Measurements from ENCODE around the gene ANKFN1. TPM values are rescaled to one million over a fixed set of nuclear protein-coding genes. Genes with fewer than 3 reads are reported as not detected.

ANKFN1 gene
- total RNA-seq, 1 donor from 2014 or later, result 1.6 TPM

DNA sequence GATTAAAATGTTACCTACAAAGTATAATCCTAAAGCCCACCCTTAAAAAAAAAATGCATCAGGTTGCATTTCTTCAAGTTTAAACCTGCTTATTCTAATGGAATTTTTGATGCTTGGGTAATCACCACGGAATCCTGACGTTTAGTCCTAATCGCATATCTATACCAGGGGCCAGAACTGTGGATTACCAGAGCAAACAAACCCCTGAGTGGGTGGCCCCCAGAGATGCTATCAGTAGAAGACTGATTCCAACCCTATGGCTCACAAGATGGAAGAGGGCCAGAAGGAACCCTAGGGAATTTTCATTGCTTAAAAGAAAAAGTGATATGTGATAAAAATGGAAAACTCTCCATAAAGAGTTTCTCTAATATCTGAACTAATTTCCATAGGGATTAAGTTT is 288.0 kb downstream of the ANKFN1 start:
- H3K27ac ChIP-seq (ENCODE audit: low read depth, low read length), result no peak overlapping the region
- H3K9ac ChIP-seq (ENCODE audit: low read depth in 1 of 3, low read length in 3 of 3), result no peak overlapping the region
- H3K4me3 ChIP-seq (ENCODE audit: low read length in 3 of 3), result no peak overlapping the region
- no peaks in the 10 kb centered on the region for H3K27me3 ChIP-seq (ENCODE audit: control insufficient read depth in 3 of 3, insufficient read depth in 3 of 3, low read length in 3 of 3)
- H3K9me3 ChIP-seq (ENCODE audit: control insufficient read depth in 3 of 3, low read length in 3 of 3), result no peaks in the 10 kb centered on the region
- no peaks in the 10 kb centered on the region for H3K4me1 ChIP-seq (ENCODE audit: control insufficient read depth in 3 of 3, insufficient read depth in 3 of 3, low read length in 3 of 3)
- H3K36me3 ChIP-seq (ENCODE audit: control insufficient read depth in 3 of 3, insufficient read depth in 3 of 3, low read length in 3 of 3), result no peaks in the 10 kb centered on the region

GRCh38 chr17:56445692-56446411 is 292.6 kb downstream of the ANKFN1 start:
- Histone ChIP-seq H3K27ac (ENCODE audit: low read depth, low read length) (no peak overlapping the region), H3K36me3 (ENCODE audit: control insufficient read depth in 3 of 3, insufficient read depth in 3 of 3, low read length in 3 of 3) (no peaks in the 10 kb centered on the region), H3K4me3 (ENCODE audit: low read length in 3 of 3) (no peak overlapping the region), H3K4me1 (ENCODE audit: control insufficient read depth in 3 of 3, insufficient read depth in 3 of 3, low read length in 3 of 3) (no peaks in the 10 kb centered on the region), H3K9me3 (ENCODE audit: control insufficient read depth in 3 of 3, low read length in 3 of 3) (no peaks in the 10 kb centered on the region), H3K27me3 (ENCODE audit: control insufficient read depth in 3 of 3, insufficient read depth in 3 of 3, low read length in 3 of 3) (no peaks in the 10 kb centered on the region), H3K9ac (ENCODE audit: low read depth in 1 of 3, low read length in 3 of 3) (no peak overlapping the region)

GRCh38 chr17:56447171-56447570 is 293.9 kb downstream of the ANKFN1 start:
- H3K27ac ChIP-seq (ENCODE audit: low read depth, low read length), result no peak overlapping the region
- H3K27me3 ChIP-seq (ENCODE audit: control insufficient read depth in 3 of 3, insufficient read depth in 3 of 3, low read length in 3 of 3), result no peaks in the 10 kb centered on the region
- no peaks in the 10 kb centered on the region for H3K36me3 ChIP-seq (ENCODE audit: control insufficient read depth in 3 of 3, insufficient read depth in 3 of 3, low read length in 3 of 3)
- H3K4me1 ChIP-seq (ENCODE audit: control insufficient read depth in 3 of 3, insufficient read depth in 3 of 3, low read length in 3 of 3), result no peaks in the 10 kb centered on the region
- H3K9ac ChIP-seq (ENCODE audit: low read depth in 1 of 3, low read length in 3 of 3), result no peak overlapping the region
- H3K4me3 ChIP-seq (ENCODE audit: low read length in 3 of 3), result no peak overlapping the region
- H3K9me3 ChIP-seq (ENCODE audit: control insufficient read depth in 3 of 3, low read length in 3 of 3), result no peaks in the 10 kb centered on the region

DNA sequence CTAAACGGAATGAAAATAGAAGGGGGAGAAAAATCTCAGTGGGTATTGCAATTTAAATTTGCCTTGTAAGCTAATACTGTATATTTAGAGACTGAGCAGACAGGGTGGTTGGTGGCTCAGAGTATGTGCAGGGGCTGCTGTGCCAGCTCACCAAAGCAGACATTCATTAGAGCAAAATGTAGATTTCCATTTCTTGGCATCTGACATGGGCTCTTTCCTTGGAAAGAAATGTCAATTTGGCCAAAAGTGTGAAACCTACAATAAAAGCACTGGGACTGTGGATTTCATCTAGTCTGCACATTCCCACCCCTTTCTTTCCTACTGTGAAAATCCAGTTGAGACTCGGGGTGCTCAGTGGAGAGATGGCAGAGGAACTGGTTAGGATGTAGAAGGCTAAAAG is 295.1 kb downstream of the ANKFN1 start:
- Histone ChIP-seq H3K9me3 (ENCODE audit: control insufficient read depth in 3 of 3, low read length in 3 of 3) (no peaks in the 10 kb centered on the region), H3K27ac (ENCODE audit: low read depth, low read length) (no peak overlapping the region), H3K36me3 (ENCODE audit: control insufficient read depth in 3 of 3, insufficient read depth in 3 of 3, low read length in 3 of 3) (no peaks in the 10 kb centered on the region), H3K27me3 (ENCODE audit: control insufficient read depth in 3 of 3, insufficient read depth in 3 of 3, low read length in 3 of 3) (no peaks in the 10 kb centered on the region), H3K4me1 (ENCODE audit: control insufficient read depth in 3 of 3, insufficient read depth in 3 of 3, low read length in 3 of 3) (no peaks in the 10 kb centered on the region), H3K4me3 (ENCODE audit: low read length in 3 of 3) (no peak overlapping the region), H3K9ac (ENCODE audit: low read depth in 1 of 3, low read length in 3 of 3) (no peak overlapping the region)

GRCh38 chr17:56449176-56449575 is 295.9 kb downstream of the ANKFN1 start:
- H3K4me3 ChIP-seq (ENCODE audit: low read length in 3 of 3), result no peak overlapping the region
- no peak overlapping the region for H3K27ac ChIP-seq (ENCODE audit: low read depth, low read length)
- H3K9me3 ChIP-seq (ENCODE audit: control insufficient read depth in 3 of 3, low read length in 3 of 3), result no peaks in the 10 kb centered on the region
- no peaks in the 10 kb centered on the region for H3K4me1 ChIP-seq (ENCODE audit: control insufficient read depth in 3 of 3, insufficient read depth in 3 of 3, low read length in 3 of 3)
- no peaks in the 10 kb centered on the region for H3K36me3 ChIP-seq (ENCODE audit: control insufficient read depth in 3 of 3, insufficient read depth in 3 of 3, low read length in 3 of 3)
- no peaks in the 10 kb centered on the region for H3K27me3 ChIP-seq (ENCODE audit: control insufficient read depth in 3 of 3, insufficient read depth in 3 of 3, low read length in 3 of 3)
- no peak overlapping the region for H3K9ac ChIP-seq (ENCODE audit: low read depth in 1 of 3, low read length in 3 of 3)

- H3K9me3 ChIP-seq (ENCODE audit: control insufficient read depth in 3 of 3, low read length in 3 of 3), result no peaks in the 10 kb centered on the region
- no peaks in the 10 kb centered on the region for H3K4me1 ChIP-seq (ENCODE audit: control insufficient read depth in 3 of 3, insufficient read depth in 3 of 3, low read length in 3 of 3)
- H3K36me3 ChIP-seq (ENCODE audit: control insufficient read depth in 3 of 3, insufficient read depth in 3 of 3, low read length in 3 of 3), result no peaks in the 10 kb centered on the region
- H3K4me3 ChIP-seq (ENCODE audit: low read length in 3 of 3), result no peak overlapping the region
- peaks cover 0 to 4% (median 0%) of the 10 kb centered on the region in 3 donors for H3K27me3 ChIP-seq (ENCODE audit: control insufficient read depth in 3 of 3, insufficient read depth in 3 of 3, low read length in 3 of 3)
- H3K9ac ChIP-seq (ENCODE audit: low read depth in 1 of 3, low read length in 3 of 3), result no peak overlapping the region
- no peak overlapping the region for H3K27ac ChIP-seq (ENCODE audit: low read depth, low read length)
Observed at GRCh38 chr17:56451629-56452028, 298.4 kb downstream of the ANKFN1 start.

GRCh38 chr17:56452461-56452860 is 299.2 kb downstream of the ANKFN1 start:
- H3K4me3 ChIP-seq (ENCODE audit: low read length in 3 of 3), result no peak overlapping the region
- H3K9ac ChIP-seq (ENCODE audit: low read depth in 1 of 3, low read length in 3 of 3), result no peak overlapping the region
- no peak overlapping the region for H3K27ac ChIP-seq (ENCODE audit: low read depth, low read length)
- peaks cover 0 to 4% (median 0%) of the 10 kb centered on the region in 3 donors for H3K27me3 ChIP-seq (ENCODE audit: control insufficient read depth in 3 of 3, insufficient read depth in 3 of 3, low read length in 3 of 3)
- H3K4me1 ChIP-seq (ENCODE audit: control insufficient read depth in 3 of 3, insufficient read depth in 3 of 3, low read length in 3 of 3), result no peaks in the 10 kb centered on the region
- no peaks in the 10 kb centered on the region for H3K9me3 ChIP-seq (ENCODE audit: control insufficient read depth in 3 of 3, low read length in 3 of 3)
- no peaks in the 10 kb centered on the region for H3K36me3 ChIP-seq (ENCODE audit: control insufficient read depth in 3 of 3, insufficient read depth in 3 of 3, low read length in 3 of 3)

GRCh38 chr17:56457501-56457900 is 304.2 kb downstream of the ANKFN1 start:
- H3K9ac ChIP-seq (ENCODE audit: low read depth in 1 of 3, low read length in 3 of 3), result no peak overlapping the region
- peaks cover 0 to 4% (median 0%) of the 10 kb centered on the region in 3 donors for H3K27me3 ChIP-seq (ENCODE audit: control insufficient read depth in 3 of 3, insufficient read depth in 3 of 3, low read length in 3 of 3)

DNA sequence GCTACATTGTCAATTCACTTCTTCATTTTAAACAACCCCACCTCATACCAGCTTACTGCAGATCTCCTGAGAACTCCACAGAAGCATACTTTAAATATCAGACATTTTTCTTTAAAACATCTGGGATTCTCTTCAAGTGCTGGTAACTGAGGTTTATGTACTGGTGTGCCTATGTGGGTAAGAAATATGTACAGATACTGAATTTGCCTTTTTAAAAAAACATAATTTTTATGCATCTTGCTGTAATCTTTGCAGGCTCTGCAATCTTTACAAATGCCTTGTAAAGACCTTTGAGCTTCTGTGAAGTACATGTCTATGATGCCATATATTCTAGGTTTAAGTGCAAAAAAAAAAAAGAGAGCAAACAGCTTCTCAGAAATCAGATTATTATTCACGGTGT is 312.6 kb downstream of the ANKFN1 start:
- Histone ChIP-seq H3K36me3 (ENCODE audit: control insufficient read depth in 3 of 3, insufficient read depth in 3 of 3, low read length in 3 of 3) (no peaks in the 10 kb centered on the region), H3K4me1 (ENCODE audit: control insufficient read depth in 3 of 3, insufficient read depth in 3 of 3, low read length in 3 of 3) (peaks cover 0 to 3% (median 0%) of the 10 kb centered on the region in 3 donors), H3K9me3 (ENCODE audit: control insufficient read depth in 3 of 3, low read length in 3 of 3) (no peaks in the 10 kb centered on the region), H3K27ac (ENCODE audit: low read depth, low read length) (no peak overlapping the region), H3K9ac (ENCODE audit: low read depth in 1 of 3, low read length in 3 of 3) (no peak overlapping the region), H3K4me3 (ENCODE audit: low read length in 3 of 3) (no peak overlapping the region), H3K27me3 (ENCODE audit: control insufficient read depth in 3 of 3, insufficient read depth in 3 of 3, low read length in 3 of 3) (no peaks in the 10 kb centered on the region)

More at GRCh38 chr17:56457501-56457900, 304.2 kb downstream of the ANKFN1 start:
- Histone ChIP-seq H3K9me3 (ENCODE audit: control insufficient read depth in 3 of 3, low read length in 3 of 3) (no peaks in the 10 kb centered on the region), H3K36me3 (ENCODE audit: control insufficient read depth in 3 of 3, insufficient read depth in 3 of 3, low read length in 3 of 3) (no peaks in the 10 kb centered on the region), H3K4me1 (ENCODE audit: control insufficient read depth in 3 of 3, insufficient read depth in 3 of 3, low read length in 3 of 3) (no peaks in the 10 kb centered on the region), H3K4me3 (ENCODE audit: low read length in 3 of 3) (no peak overlapping the region), H3K27ac (ENCODE audit: low read depth, low read length) (no peak overlapping the region)

DNA sequence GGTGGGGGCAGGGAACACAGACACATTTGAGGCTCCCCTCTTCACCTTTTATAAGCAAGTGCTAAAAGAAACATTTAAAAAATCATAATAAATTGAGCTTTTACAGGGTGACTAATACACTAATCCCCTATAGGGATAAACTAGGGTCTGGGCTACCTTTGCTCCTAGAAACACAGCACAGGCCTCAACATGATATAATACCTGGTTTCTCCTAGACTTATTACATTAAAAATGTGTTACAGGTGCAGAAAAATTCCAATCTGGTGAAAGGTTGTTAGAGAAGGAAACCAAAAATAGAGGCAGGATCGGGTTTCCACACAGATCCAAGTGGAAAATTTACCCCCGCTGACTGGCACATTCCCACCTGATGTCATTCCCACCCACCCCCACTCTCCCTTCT is 315.6 kb downstream of the ANKFN1 start:
- peaks cover 0 to 3% (median 0%) of the 10 kb centered on the region in 3 donors for H3K4me1 ChIP-seq (ENCODE audit: control insufficient read depth in 3 of 3, insufficient read depth in 3 of 3, low read length in 3 of 3)
- no peaks in the 10 kb centered on the region for H3K27me3 ChIP-seq (ENCODE audit: control insufficient read depth in 3 of 3, insufficient read depth in 3 of 3, low read length in 3 of 3)
- H3K4me3 ChIP-seq (ENCODE audit: low read length in 3 of 3), result no peak overlapping the region
- no peak overlapping the region for H3K27ac ChIP-seq (ENCODE audit: low read depth, low read length)
- H3K9ac ChIP-seq (ENCODE audit: low read depth in 1 of 3, low read length in 3 of 3), result no peak overlapping the region
- peaks cover 0 to 2% (median 0%) of the 10 kb centered on the region in 3 donors for H3K9me3 ChIP-seq (ENCODE audit: control insufficient read depth in 3 of 3, low read length in 3 of 3)
- H3K36me3 ChIP-seq (ENCODE audit: control insufficient read depth in 3 of 3, insufficient read depth in 3 of 3, low read length in 3 of 3), result no peaks in the 10 kb centered on the region
